Measurements from ENCODE around the gene NRCAM. TPM values are rescaled to one million over a fixed set of nuclear protein-coding genes. Genes with fewer than 3 reads are reported as not detected.

Gene NRCAM
- total RNA-seq, 1 donor from 2014 or later, result 0.53 TPM

- Histone ChIP-seq H3K4me1 (no peaks in the 10 kb centered on the region), H3K27ac (no peak overlapping the region), H3K36me3 (no peaks in the 10 kb centered on the region), H3K27me3 (no peaks in the 10 kb centered on the region), H3K9me3 (no peaks in the 10 kb centered on the region), H3K4me3 (no peak overlapping the region)
- intact Hi-C loops (cut with DNase I), result no loop called here
- no peak for DNase-seq (ENCODE audit: low spot score in 2 of 2)
- TF ChIP-seq CTCF (IDR thresholded peaks at IDR 0.05), result no peak
These were observed 185.7 kb downstream of the NRCAM start for GRCh38 chr7:108270385-108271015.

GRCh38 chr7:108268200-108268820 is 187.9 kb downstream of the NRCAM start:
- Histone ChIP-seq H3K4me3 (no peak overlapping the region), H3K9me3 (no peaks in the 10 kb centered on the region), H3K36me3 (no peaks in the 10 kb centered on the region), H3K27ac (no peak overlapping the region), H3K27me3 (no peaks in the 10 kb centered on the region), H3K4me1 (no peaks in the 10 kb centered on the region)
- TF ChIP-seq CTCF (IDR thresholded peaks at IDR 0.05), result no peak
- DNase-seq (ENCODE audit: low spot score in 2 of 2), result no peak
- intact Hi-C loops (cut with DNase I), result no loop called here

- Histone ChIP-seq H3K27ac (no peak overlapping the region), H3K4me3 (no peak overlapping the region), H3K27me3 (no peaks in the 10 kb centered on the region), H3K36me3 (no peaks in the 10 kb centered on the region), H3K9me3 (no peaks in the 10 kb centered on the region), H3K4me1 (no peaks in the 10 kb centered on the region)
- TF ChIP-seq CTCF (IDR thresholded peaks at IDR 0.05), result no peak
- intact Hi-C loops (cut with DNase I), result no loop called here
- no peak for DNase-seq (ENCODE audit: low spot score in 2 of 2)
These were observed 188.6 kb downstream of the NRCAM start for GRCh38 chr7:108267615-108268014.

GRCh38 chr7:108266491-108266890 is 189.7 kb downstream of the NRCAM start:
- Histone ChIP-seq H3K4me1 (no peaks in the 10 kb centered on the region), H3K36me3 (no peaks in the 10 kb centered on the region), H3K4me3 (no peak overlapping the region), H3K27me3 (no peaks in the 10 kb centered on the region), H3K9me3 (no peaks in the 10 kb centered on the region), H3K27ac (no peak overlapping the region)
- TF ChIP-seq CTCF (IDR thresholded peaks at IDR 0.05), result no peak
- no peak for DNase-seq (ENCODE audit: low spot score in 2 of 2)
- intact Hi-C loops (cut with DNase I), result no loop called here

- intact Hi-C loops (cut with DNase I), result no loop called here
- Histone ChIP-seq H3K4me3 (no peak overlapping the region), H3K27me3 (no peaks in the 10 kb centered on the region), H3K9me3 (no peaks in the 10 kb centered on the region), H3K4me1 (no peaks in the 10 kb centered on the region), H3K27ac (no peak overlapping the region), H3K36me3 (no peaks in the 10 kb centered on the region)
- no peak for TF ChIP-seq CTCF (IDR thresholded peaks at IDR 0.05)
- no peak for DNase-seq (ENCODE audit: low spot score in 2 of 2)
These were observed 190.2 kb downstream of the NRCAM start for GRCh38 chr7:108266035-108266434.

All from ascending aorta (tissue), 2 donors.